Activated naive CD4-positive, alpha-beta T cell treated with anti-CD3 and anti-CD28 coated beads, Interleukin-2, amount 50 U/mL, for 72 hours (primary cell): ENCODE results near the gene NAV2. TPM values are rescaled to one million over a fixed set of nuclear protein-coding genes. Genes with fewer than 3 reads are reported as not detected.

Experiments used
- ATAC-seq, 2 donors: fragments of 150-1000 bp; cut with Tn5 transposase; 2 replicates each; pipeline ENCODE4 v1.10.0; 2021; ENCODE audit warnings: mild to moderate bottlenecking in 2 of 2, moderate library complexity in 2 of 2
- DNase-seq, 2 donors: peaks; one replicate each; pipeline ENCODE4 v3.0.0; 2021 to 2022; ENCODE audit warnings: low spot score in 2 of 2
- H3K27ac Mint-ChIP-seq, 2 donors: one replicate each; pipeline ENCODE4 v1.8.0; 2022; ENCODE audit warnings: mild to moderate bottlenecking in 2 of 2, mixed read lengths in 2 of 2
- H3K36me3 Mint-ChIP-seq, 2 donors: one replicate each; pipeline ENCODE4 v1.8.0; 2022; ENCODE audit warnings: mixed read lengths in 2 of 2
- H3K9me3 Mint-ChIP-seq, 2 donors: one replicate each; pipeline ENCODE4 v1.8.0; 2022; ENCODE audit warnings: mixed read lengths in 2 of 2
- total RNA-seq, 2 donors: library from RNA; stranded (reverse); gene quantifications; one replicate each; pipeline ENCODE4 v1.2.3, GENCODE V29; 2022

The NAV2 gene
- total RNA-seq, 2 donors from 2014 or later: 0.27 to 0.88 TPM

DNA sequence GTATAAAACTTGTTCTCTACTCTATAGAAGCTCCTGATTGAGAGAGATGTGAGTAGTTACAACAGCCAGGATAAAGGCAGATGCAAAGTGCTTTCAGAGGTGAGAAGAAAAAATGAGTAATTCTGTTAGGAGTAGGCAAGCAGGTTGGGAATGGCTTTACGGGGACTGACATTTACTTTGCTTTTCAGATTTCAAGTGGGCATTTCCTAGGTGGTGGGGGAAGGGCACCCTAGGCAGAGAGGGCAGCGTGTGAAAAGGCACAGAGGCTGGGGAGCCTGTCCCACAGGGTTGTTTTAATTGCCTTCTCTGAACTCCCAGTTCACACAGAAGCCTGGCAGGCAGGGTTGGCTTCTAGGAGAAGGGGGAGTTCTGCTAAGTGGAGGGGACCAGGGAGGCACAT is 106.5 kb downstream of the NAV2 start:
- Mint-ChIP-seq H3K27ac (no peak overlapping the region), H3K9me3 (peaks cover 0 to 4% of the 10 kb centered on the region in 2 donors), H3K36me3 (no peaks in the 10 kb centered on the region)
- no peak for DNase-seq
- no peak for ATAC-seq

DNA sequence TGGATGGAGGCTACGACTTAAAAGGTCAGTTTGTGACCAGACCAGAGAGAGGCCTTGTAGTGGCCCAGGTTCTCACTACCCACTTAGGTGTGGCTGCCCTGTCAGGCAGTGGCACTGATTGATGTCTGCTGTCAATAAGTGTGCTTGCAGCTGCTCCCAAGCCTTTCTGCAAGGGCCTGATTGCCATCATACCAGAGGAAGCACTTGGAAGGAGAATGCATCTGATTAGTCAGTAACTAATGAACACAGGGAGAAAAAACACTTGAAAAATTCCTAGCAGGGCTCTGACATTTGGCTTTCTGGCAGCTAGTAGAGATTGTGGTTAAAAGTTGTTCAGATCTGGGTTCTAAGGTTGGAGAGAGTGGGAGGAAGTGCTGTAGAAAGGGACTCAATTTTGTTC is 107.5 kb downstream of the NAV2 start:
- DNase-seq: no peak
- no peaks in the 10 kb centered on the region for H3K36me3 Mint-ChIP-seq
- ATAC-seq: no peak
- peaks cover 0 to 4% of the 10 kb centered on the region in 2 donors for H3K9me3 Mint-ChIP-seq
- H3K27ac Mint-ChIP-seq: no peak overlapping the region

DNA sequence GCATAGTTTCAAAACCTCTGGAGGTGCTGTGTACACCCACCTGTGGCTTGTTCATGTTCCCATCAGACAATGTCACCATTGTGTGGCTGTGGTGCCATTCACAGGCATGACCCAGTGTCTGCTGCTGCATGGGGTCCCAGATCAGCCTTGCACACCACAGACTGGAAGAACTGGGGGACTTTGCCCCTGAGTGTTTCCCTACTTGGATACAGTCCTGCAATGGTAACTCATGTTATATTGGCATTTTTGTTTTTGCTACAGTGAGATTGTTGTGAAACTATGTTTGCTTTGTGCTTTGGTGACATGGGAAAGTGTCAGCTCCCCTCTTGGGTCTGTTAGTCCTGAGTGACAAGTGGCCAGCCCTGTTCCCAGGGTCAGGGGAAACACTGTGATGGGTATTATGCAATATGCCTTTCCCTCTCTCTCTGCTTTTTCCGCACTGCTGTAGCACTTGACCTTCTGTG is 108.8 kb downstream of the NAV2 start:
- no peak for DNase-seq
- no peak overlapping the region for H3K27ac Mint-ChIP-seq
- H3K36me3 Mint-ChIP-seq: no peaks in the 10 kb centered on the region
- H3K9me3 Mint-ChIP-seq: peaks cover 0 to 4% of the 10 kb centered on the region in 2 donors
- no peak for ATAC-seq

DNA sequence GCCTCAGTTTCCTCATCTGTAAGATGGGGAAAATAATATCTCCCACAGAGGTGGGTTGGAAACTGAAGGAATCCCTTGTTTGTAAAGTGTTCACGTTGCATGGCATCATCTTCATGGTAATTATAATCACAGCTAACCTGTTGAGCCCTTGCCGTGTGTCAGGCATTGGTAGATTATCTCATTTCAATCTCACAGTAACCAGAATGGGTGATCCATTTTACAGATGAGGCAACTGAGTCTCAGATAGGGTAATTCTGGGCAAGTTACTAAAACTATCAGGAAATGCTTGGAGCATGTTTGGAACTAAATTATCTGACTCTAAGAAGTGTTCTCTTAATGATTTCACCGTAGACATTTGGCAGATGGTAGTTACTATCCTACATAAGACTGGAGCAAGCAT is 109.4 kb downstream of the NAV2 start:
- DNase-seq: no peak
- Mint-ChIP-seq H3K27ac (no peak overlapping the region), H3K9me3 (peaks cover 0 to 4% of the 10 kb centered on the region in 2 donors), H3K36me3 (no peaks in the 10 kb centered on the region)
- no peak for ATAC-seq

DNA sequence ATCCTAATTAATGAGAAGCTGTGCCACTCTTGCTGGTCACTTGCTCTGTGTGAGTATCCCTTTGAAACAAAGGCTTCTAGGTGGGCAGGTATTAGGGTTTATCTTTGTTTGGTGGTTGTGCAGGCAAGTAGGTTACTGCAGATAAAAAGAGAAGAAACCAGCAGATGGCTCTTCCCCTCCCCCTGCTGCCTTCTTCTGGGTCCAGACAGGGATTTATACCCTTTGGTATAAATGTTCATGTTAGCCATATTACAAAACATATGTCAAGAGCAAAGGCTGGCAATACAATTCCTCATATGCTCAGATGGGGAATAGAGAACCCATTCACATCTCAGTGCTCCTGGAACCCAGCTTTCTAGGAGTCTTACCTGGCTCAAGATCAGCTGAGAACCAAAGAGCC is 109.9 kb downstream of the NAV2 start:
- no peak for ATAC-seq
- peaks cover 0 to 4% of the 10 kb centered on the region in 2 donors for H3K9me3 Mint-ChIP-seq
- H3K36me3 Mint-ChIP-seq: no peaks in the 10 kb centered on the region
- H3K27ac Mint-ChIP-seq: no peak overlapping the region
- no peak for DNase-seq

DNA sequence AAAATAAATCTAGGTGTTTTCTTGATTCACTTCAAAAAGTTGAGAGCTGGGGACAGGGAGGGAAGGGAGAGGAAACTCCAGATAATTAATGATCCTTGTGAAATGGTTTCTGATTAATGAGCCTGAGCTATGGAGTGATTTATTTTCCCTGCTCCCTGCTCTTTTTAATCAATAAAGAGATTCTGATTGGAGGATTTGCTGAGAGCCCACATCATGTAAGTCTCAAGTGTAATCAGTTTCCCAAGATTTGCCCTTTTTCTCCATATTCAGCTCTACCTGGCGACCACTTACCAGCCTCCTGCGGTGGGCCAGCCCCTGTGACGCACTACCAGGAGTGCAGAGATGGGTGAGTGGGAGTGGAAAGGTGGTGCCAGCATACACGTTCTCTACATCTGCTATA is 114.0 kb downstream of the NAV2 start:
- no peaks in the 10 kb centered on the region for H3K9me3 Mint-ChIP-seq
- H3K27ac Mint-ChIP-seq: no peak overlapping the region
- DNase-seq: no peak
- ATAC-seq: no peak
- H3K36me3 Mint-ChIP-seq: no peaks in the 10 kb centered on the region

DNA sequence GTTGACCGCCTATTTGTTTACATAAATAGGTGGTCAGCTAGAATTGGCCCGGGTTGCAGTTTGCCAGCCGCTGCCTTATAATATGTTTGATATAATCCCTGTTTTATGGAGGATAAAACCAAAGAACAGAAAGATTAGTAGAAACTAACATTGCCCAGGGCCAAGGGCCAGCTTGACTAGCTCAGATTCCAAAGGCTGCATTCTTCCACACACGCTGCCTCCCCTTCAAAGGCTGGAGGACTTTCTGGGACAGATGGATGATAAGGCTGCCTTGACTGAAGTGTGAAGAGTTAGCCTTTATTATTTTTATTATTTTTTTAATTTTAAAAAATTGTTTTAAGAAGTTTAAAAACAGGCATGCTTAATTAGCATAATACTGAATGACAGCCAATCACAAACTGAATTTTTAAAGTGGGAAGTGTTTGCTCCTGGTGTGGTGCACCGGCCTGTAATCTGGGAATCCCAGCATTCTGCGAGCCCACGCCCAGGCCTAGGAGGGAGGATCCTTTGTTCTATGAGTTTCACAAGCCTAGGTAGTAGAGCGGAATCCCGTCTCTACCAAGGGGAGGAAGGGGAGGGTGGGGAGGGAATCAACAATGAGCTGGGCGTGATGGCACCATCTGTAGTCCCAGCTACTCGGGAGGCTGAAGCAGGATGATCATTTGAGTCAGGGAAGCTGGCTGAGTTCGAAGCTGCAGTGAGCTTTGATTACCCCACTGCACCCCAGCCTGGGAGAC is 114.9 kb downstream of the NAV2 start:
- Mint-ChIP-seq H3K9me3 (no peaks in the 10 kb centered on the region), H3K36me3 (no peaks in the 10 kb centered on the region), H3K27ac (no peak overlapping the region)
- DNase-seq: no peak
- ATAC-seq: no peak

DNA sequence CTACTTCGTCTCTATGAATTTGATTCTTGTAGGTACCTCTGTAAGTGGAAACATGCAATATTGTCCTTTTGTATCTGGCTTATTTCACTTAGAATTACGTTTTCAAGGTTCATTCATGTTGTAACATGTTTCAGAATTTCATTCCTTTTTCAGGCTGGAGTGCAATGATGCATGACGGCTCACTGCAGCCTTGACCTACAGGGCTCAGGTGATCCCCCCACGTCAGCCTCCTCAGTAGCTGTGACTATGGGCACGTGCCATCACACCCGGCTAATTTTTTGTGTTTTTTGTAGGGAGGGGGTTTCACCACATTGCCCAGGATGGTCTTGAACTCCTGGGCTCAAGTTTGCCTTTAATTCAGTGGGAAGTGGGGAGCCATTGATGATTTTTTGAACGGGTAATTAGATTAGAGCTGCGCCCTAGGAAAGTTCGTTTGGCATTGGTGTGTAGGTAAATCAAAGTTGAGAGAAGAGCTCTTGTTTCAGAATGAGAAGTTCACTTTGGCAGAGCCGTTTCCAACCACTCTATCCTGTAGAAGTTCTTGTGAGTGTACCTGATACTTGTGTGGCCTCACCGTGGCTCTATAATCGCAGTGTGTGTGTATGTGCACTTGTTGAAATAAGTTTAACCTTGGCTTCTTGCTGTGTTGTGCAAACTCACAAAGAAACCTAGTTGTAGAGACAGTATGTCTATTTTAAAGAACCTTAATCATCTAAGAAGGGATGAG is 115.9 kb downstream of the NAV2 start:
- peak overlapping the region; percentile 33 to 34 for H3K27ac Mint-ChIP-seq
- DNase-seq (no peak), ATAC-seq (no peak)
- H3K36me3 Mint-ChIP-seq: no peaks in the 10 kb centered on the region
- peaks cover 0 to 3% of the 10 kb centered on the region in 2 donors for H3K9me3 Mint-ChIP-seq

DNA sequence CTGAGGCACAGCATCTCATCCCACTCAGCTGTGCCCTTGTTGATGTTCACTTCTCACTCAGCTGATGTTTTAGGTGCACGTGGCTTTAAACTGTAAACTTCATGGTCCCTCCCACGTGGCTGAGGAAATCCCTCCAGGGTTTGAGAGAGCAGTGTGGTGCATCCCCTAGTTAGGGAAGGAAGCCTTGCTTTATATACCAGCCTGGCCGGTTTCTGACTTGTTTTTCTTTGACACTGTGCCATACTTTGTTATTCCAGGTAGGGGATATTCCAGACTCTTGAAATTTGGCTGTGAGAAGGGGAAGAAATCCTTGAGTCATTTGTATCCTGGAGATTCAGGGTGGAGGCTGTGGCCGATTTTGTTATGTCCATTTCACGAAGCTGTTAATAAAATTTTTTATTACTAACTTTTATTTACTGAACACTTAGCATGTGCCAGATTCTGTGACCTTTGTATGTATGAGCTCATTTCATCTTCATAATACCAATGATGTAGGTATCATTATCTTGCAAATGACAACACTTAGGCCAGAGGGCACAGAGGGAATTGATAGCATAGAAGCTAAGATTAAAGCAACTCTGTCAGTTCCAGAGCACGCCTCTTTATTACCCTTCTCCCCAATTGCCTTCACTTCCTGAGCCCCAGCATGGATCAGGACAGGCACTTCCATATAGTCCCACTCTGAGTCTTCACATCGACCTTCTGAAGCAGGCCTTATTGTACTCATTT is 116.6 kb downstream of the NAV2 start:
- peaks cover 3 to 4% of the 10 kb centered on the region in 2 donors for H3K9me3 Mint-ChIP-seq
- ATAC-seq: no peak
- no peak for DNase-seq
- H3K27ac Mint-ChIP-seq: no peak overlapping the region
- H3K36me3 Mint-ChIP-seq: no peaks in the 10 kb centered on the region

DNA sequence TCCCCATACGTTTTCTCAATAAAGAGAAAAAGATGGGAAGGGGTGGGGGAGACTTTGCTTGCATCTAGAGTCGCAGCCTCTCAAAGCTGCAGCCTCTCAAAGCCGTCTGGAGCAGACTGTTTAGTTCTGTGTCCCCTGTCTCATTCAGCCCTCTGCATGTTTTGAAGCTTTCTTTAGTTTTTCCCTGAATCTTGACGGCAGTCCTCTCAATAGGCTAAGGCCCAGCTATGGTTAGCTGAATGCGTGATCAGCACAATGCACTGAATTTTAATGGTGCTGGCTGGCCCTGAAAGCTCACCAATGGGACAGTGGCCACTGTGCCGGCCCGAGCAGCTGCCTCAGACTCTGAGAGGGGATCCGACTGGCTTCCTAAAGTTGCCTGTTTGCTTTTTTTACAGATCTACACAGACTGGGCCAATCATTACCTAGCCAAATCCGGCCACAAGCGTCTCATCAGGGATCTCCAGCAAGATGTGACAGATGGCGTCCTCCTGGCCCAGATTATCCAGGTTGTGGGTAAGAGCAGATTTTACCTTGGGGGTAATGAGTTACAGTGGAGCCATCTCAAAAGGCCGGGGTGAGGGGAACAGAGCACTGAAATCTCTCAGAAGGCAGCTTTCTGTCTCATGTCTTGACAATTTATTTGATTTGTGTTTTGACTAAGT is 119.6 kb downstream of the NAV2 start:
- DNase-seq: no peak
- H3K9me3 Mint-ChIP-seq: peaks cover 3 to 4% of the 10 kb centered on the region in 2 donors
- no peak for ATAC-seq
- no peak overlapping the region for H3K27ac Mint-ChIP-seq
- no peaks in the 10 kb centered on the region for H3K36me3 Mint-ChIP-seq

DNA sequence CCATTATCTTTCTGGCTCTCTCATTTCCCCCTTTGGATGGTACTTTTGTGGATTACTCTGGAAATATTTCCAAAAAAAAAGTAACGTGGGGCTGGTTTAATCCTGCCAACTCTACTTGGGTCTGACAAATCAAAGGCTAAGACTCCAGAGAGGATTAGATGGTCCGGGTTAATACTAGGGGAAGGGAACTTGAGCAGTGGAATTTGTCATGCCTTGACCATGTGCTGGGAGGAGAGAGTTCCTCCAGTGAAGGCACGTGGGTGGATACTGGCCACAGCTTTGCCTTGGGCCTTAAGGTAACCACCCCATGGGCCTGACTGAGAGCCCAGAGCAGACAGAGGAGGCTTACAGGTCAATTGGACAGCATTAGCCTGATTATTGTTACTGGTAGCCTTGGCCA is 120.3 kb downstream of the NAV2 start:
- Mint-ChIP-seq H3K27ac (no peak overlapping the region), H3K36me3 (no peaks in the 10 kb centered on the region), H3K9me3 (peaks cover 3 to 4% of the 10 kb centered on the region in 2 donors)
- DNase-seq (no peak), ATAC-seq (no peak)

DNA sequence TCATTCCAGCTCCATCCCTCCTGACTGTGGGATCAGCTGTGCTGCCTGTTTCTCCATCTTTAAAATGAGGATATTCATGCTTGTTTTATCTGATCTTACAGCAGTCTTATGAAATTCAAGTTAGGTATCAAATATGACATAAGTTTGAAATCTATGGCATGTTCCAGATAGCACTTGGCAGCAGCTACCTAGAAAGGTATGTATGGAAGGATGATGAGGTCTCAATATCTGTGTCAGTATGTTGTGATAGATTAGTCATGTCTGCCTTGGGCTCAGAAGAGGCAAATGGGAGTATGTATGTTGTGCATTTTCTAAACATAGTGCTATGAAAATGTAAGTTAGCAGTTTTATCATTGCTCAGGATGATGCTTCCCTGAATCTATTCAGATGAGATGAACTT is 122.1 kb downstream of the NAV2 start:
- DNase-seq: no peak
- Mint-ChIP-seq H3K9me3 (peaks cover 3 to 4% of the 10 kb centered on the region in 2 donors), H3K36me3 (no peaks in the 10 kb centered on the region), H3K27ac (no peak overlapping the region)
- ATAC-seq: no peak

DNA sequence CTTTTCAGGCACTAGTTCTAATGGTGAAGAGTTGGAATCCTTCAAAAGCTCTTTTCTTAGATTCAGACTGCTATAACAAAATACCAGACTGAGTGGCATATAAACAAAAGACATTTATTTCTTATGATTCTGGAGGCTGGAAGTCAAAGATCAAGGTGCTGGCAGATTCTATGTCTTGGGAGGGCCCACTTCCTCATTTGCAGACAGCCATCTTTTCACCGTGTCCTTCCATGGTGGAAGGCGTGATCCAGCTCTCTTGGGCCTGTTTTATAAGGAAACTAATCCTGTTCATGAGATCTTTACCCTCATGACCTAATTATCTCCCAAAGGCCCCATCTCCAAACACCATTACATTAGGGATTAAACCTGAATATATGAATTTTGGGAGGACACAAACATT is 124.0 kb downstream of the NAV2 start:
- DNase-seq (no peak), ATAC-seq (no peak)
- H3K36me3 Mint-ChIP-seq: no peaks in the 10 kb centered on the region
- peaks cover 3 to 4% of the 10 kb centered on the region in 2 donors for H3K9me3 Mint-ChIP-seq
- H3K27ac Mint-ChIP-seq: no peak overlapping the region

DNA sequence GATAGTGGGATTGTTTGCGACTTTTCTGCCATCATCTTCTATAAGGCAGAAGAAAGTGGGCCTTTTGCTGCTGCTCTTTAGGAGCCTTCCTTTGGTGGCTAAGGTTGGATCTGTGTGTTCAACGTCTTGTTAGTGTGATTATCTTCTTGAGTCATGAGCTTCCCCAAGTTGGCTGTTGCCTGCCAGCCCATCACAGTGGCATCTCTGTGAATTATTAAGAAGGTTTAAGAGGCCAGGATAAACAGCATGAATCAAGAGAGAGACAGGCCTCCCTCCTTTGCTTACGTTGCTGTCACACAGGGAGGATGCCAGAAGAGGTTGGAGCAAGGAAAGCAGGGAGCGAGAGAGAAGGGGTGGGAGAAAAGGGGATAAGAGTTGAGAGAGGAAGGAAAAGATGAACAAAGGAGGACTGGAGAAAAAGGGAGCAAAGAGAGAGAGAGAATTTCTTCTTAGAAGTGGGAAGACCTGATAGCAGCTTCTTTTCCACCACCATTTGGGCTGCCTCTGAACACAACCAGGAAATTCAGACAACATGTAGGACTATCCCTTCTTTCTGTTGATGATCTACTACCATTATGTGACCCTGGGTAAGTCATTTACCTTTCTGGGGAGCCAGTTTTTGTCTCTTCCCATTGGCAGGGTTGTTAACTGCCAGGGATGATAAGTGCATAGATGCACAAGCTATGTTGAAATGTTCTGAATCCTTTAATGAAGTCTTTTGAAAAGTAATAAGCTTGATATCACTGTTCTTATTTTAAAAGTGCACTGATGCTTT is 126.5 kb downstream of the NAV2 start:
- Mint-ChIP-seq H3K36me3 (no peaks in the 10 kb centered on the region), H3K9me3 (peaks cover 0 to under 1% of the 10 kb centered on the region in 2 donors), H3K27ac (no peak overlapping the region)
- ATAC-seq: no peak
- DNase-seq: no peak

DNA sequence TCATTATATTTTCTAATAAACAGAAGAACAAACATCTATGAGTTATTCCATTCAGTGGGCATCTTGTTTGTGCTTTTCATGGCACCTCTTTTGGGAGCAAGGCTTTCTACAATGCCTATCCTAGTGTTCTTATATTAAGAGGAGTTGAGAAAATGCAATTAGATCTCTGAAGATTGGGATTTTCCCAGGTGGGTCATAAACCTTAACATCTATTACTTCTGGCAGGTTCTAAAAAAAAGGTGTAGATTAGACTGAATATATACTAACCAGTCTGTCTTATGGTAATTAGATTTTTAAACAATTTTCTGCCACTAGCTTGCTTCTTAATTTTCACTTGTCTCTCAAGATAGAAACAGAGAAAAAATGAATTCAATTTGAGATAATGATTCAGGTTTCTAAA is 128.3 kb downstream of the NAV2 start:
- ATAC-seq (no peak), DNase-seq (no peak)
- Mint-ChIP-seq H3K36me3 (no peaks in the 10 kb centered on the region), H3K9me3 (no peaks in the 10 kb centered on the region), H3K27ac (no peak overlapping the region)

DNA sequence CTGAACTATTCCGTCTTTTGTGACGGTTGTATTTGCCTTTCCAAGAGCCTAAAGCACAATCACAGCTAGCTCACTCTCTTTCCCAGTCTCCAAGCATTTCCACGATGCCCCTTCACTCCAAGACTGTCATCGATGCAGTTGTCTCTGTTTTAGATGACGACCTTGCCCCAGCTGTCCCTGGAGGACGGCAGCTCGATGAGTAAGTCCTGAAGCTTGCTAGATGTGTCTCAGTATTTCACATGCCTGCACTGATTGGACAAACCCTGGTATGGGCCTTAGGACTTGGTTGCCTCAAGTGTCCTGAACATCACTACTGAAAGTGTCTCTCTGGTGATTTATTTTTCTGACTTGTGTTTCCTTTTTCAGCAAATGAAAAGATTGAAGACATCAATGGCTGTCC is 129.9 kb downstream of the NAV2 start:
- H3K9me3 Mint-ChIP-seq: no peaks in the 10 kb centered on the region
- DNase-seq (no peak), ATAC-seq (no peak)
- H3K27ac Mint-ChIP-seq: no peak overlapping the region
- no peaks in the 10 kb centered on the region for H3K36me3 Mint-ChIP-seq
